ENCODE data around the gene TMEM72.

The TMEM72 gene

GRCh38 chr10:44931621-44932516, 20.7 kb downstream of the TMEM72 start:
- H3K27me3 Mint-ChIP-seq, result peaks cover 4% of the 10 kb centered on the region
- no peak overlapping the region for H3K27ac Mint-ChIP-seq
- no peak overlapping the region for H3K4me3 Mint-ChIP-seq
- no peaks in the 10 kb centered on the region for H3K36me3 Mint-ChIP-seq (ENCODE audit: low read depth)
- peaks cover 6% of the 10 kb centered on the region for H3K4me1 Mint-ChIP-seq (ENCODE audit: low read depth)
- H3K9me3 Mint-ChIP-seq, result no peaks in the 10 kb centered on the region

GRCh38 chr10:44932517-44933450, 21.6 kb downstream of the TMEM72 start:
- Mint-ChIP-seq H3K4me1 (ENCODE audit: low read depth) (peaks cover 6% of the 10 kb centered on the region), H3K36me3 (ENCODE audit: low read depth) (no peaks in the 10 kb centered on the region), H3K27ac (no peak overlapping the region), H3K9me3 (no peaks in the 10 kb centered on the region), H3K4me3 (no peak overlapping the region), H3K27me3 (peaks cover 4% of the 10 kb centered on the region)

- H3K36me3 Mint-ChIP-seq (ENCODE audit: low read depth), result no peaks in the 10 kb centered on the region
- H3K4me1 Mint-ChIP-seq (ENCODE audit: low read depth), result peaks cover 6% of the 10 kb centered on the region
- no peaks in the 10 kb centered on the region for H3K9me3 Mint-ChIP-seq
- no peak overlapping the region for H3K4me3 Mint-ChIP-seq
- H3K27me3 Mint-ChIP-seq, result peaks cover 4% of the 10 kb centered on the region
- no peak overlapping the region for H3K27ac Mint-ChIP-seq
These were observed 22.5 kb downstream of the TMEM72 start for GRCh38 chr10:44933451-44934321.

DNA sequence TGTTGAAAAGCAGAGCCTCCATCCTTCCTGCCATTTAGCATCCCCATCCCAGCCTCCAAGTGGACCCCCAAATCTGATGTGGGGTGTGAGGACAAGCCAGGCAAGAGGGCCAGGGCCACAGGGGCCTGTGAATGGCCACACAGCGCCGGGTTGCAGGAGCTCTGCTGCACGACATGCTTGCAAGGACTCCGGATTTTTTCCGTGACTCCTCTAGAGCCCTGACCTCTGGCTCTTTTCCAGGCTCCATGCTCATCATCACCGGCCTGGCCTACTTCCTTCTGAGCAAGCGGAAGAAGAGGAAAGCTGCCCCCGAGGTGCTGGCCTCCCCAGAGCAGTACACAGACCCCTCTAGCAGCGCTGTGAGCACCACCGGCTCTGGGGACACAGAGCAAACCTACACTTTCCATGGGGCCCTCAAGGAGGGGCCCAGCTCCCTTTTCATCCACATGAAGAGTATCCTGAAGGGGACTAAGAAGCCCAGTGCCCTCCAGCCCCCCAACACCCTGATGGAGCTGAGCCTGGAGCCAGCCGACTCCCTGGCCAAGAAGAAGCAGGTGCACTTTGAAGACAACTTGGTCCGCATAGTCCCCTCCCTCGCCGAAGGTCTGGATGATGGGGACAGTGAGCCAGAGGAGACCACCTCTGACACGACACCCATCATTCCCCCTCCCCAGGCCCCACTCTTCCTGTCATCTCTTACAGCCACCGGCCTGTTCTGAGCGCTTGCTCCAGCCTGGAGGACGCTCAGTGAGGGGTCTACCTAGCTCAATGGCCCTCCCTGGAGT, 23.5 kb downstream of the TMEM72 start:
- peaks cover 6% of the 10 kb centered on the region for H3K4me1 Mint-ChIP-seq (ENCODE audit: low read depth)
- no peak overlapping the region for H3K4me3 Mint-ChIP-seq
- H3K27ac Mint-ChIP-seq, result no peak overlapping the region
- no peaks in the 10 kb centered on the region for H3K9me3 Mint-ChIP-seq
- H3K27me3 Mint-ChIP-seq, result peaks cover 3% of the 10 kb centered on the region
- H3K36me3 Mint-ChIP-seq (ENCODE audit: low read depth), result no peaks in the 10 kb centered on the region

DNA sequence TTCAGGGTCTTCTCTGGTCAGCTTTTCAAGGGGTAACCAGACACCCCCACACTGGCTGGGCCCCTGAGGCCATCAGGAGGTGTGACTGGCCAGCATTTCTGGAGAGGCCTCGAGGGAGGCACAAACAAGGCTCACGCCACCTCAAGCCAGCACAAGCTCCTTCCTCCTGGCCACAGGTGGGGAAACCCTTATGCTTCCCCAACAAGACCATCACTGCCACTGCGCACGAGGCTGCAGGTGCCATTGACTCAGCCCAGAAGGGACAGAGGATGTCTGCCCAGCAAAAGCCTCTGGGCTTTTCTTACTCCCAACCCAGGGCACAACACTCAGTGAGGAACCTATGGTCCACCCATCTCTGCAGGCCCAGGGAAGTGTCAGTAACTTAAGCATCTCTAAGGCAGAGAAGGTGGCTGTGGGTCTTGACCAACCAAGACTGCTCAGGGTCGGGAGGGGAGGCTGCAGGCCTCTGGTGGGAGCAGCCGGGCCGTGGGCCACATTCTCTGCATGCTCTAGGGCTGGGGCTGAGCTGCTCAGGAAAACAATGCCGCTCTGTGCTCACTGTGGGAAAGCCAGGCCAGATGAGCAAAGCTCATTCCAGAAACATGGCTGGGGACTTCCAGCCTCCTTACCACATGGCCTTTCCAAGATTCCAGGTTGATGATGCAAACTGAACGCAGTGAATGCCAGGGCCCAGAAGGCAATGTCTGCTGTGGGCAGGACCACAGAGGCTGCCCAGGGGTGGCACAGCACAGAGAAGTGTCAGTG, 24.2 kb downstream of the TMEM72 start:
- H3K4me3 Mint-ChIP-seq, result no peak overlapping the region
- H3K36me3 Mint-ChIP-seq (ENCODE audit: low read depth), result no peaks in the 10 kb centered on the region
- H3K27ac Mint-ChIP-seq, result no peak overlapping the region
- H3K9me3 Mint-ChIP-seq, result no peaks in the 10 kb centered on the region
- H3K4me1 Mint-ChIP-seq (ENCODE audit: low read depth), result peaks cover 6% of the 10 kb centered on the region
- H3K27me3 Mint-ChIP-seq, result no peaks in the 10 kb centered on the region

- H3K27me3 Mint-ChIP-seq, result no peaks in the 10 kb centered on the region
- H3K4me3 Mint-ChIP-seq, result no peak overlapping the region
- H3K36me3 Mint-ChIP-seq (ENCODE audit: low read depth), result no peaks in the 10 kb centered on the region
- peaks cover 6% of the 10 kb centered on the region for H3K4me1 Mint-ChIP-seq (ENCODE audit: low read depth)
- H3K9me3 Mint-ChIP-seq, result no peaks in the 10 kb centered on the region
- no peak overlapping the region for H3K27ac Mint-ChIP-seq
These were observed 24.8 kb downstream of the TMEM72 start for GRCh38 chr10:44935966-44936295.

- Mint-ChIP-seq H3K4me3 (no peak overlapping the region), H3K36me3 (ENCODE audit: low read depth) (no peaks in the 10 kb centered on the region), H3K9me3 (peaks cover 4% of the 10 kb centered on the region), H3K4me1 (ENCODE audit: low read depth) (peaks cover 6% of the 10 kb centered on the region), H3K27ac (no peak overlapping the region), H3K27me3 (peaks cover 5% of the 10 kb centered on the region)
These were observed 25.3 kb downstream of the TMEM72 start for GRCh38 chr10:44936314-44936975.

GRCh38 chr10:44937196-44938005, 26.3 kb downstream of the TMEM72 start:
- H3K4me3 Mint-ChIP-seq, result no peak overlapping the region
- no peak overlapping the region for H3K27ac Mint-ChIP-seq
- H3K36me3 Mint-ChIP-seq (ENCODE audit: low read depth), result no peaks in the 10 kb centered on the region
- peaks cover 11% of the 10 kb centered on the region for H3K27me3 Mint-ChIP-seq
- peaks cover 7% of the 10 kb centered on the region for H3K9me3 Mint-ChIP-seq
- H3K4me1 Mint-ChIP-seq (ENCODE audit: low read depth), result peaks cover 6% of the 10 kb centered on the region

- Mint-ChIP-seq H3K36me3 (ENCODE audit: low read depth) (no peaks in the 10 kb centered on the region), H3K27ac (no peak overlapping the region), H3K9me3 (peaks cover 7% of the 10 kb centered on the region), H3K4me3 (no peak overlapping the region), H3K4me1 (ENCODE audit: low read depth) (peaks cover 6% of the 10 kb centered on the region), H3K27me3 (peaks cover 11% of the 10 kb centered on the region)
These were observed 27.8 kb downstream of the TMEM72 start for GRCh38 chr10:44938956-44939355.

GRCh38 chr10:44939691-44940401, 28.7 kb downstream of the TMEM72 start:
- H3K27ac Mint-ChIP-seq, result no peak overlapping the region
- peaks cover 16% of the 10 kb centered on the region for H3K27me3 Mint-ChIP-seq
- H3K4me3 Mint-ChIP-seq, result no peak overlapping the region
- no peaks in the 10 kb centered on the region for H3K36me3 Mint-ChIP-seq (ENCODE audit: low read depth)
- H3K4me1 Mint-ChIP-seq (ENCODE audit: low read depth), result peaks cover 6% of the 10 kb centered on the region
- H3K9me3 Mint-ChIP-seq, result peaks cover 16% of the 10 kb centered on the region

GRCh38 chr10:44944354-44944753, 33.2 kb downstream of the TMEM72 start:
- no peak overlapping the region for H3K4me3 Mint-ChIP-seq
- H3K27me3 Mint-ChIP-seq, result peaks cover 19% of the 10 kb centered on the region
- no peaks in the 10 kb centered on the region for H3K36me3 Mint-ChIP-seq (ENCODE audit: low read depth)
- H3K4me1 Mint-ChIP-seq (ENCODE audit: low read depth), result peaks cover 13% of the 10 kb centered on the region
- H3K27ac Mint-ChIP-seq, result no peak overlapping the region
- peaks cover 24% of the 10 kb centered on the region for H3K9me3 Mint-ChIP-seq

- Mint-ChIP-seq H3K27me3 (peaks cover 17% of the 10 kb centered on the region), H3K4me3 (no peak overlapping the region), H3K9me3 (peaks cover 22% of the 10 kb centered on the region), H3K36me3 (ENCODE audit: low read depth) (no peaks in the 10 kb centered on the region), H3K4me1 (ENCODE audit: low read depth) (peaks cover 16% of the 10 kb centered on the region), H3K27ac (peak overlapping the region; percentile 69)
These were observed 35.1 kb downstream of the TMEM72 start for GRCh38 chr10:44946205-44946604.

All from stimulated activated naive CD8-positive, alpha-beta T cell treated with anti-CD3 and anti-CD28 coated beads, Interleukin-15, Interleukin-2, amounts not matched to agents 100 ng/mL and 50 ng/mL, for 24 hours (primary cell).